Kidney capillary endothelial cell (primary cell): ENCODE results near the gene SH3PXD2B.
"Not testable (repeated sequence)": the region's sequence is repeated elsewhere in the genome, so short reads cannot be mapped to it uniquely, and the experiment has no call there.

Experiments used
- DNase-seq: peaks from one replicate; pipeline ENCODE4 v3.0.0-alpha.2; 2018; ENCODE audit warnings: low spot score

SH3PXD2B gene

DNA sequence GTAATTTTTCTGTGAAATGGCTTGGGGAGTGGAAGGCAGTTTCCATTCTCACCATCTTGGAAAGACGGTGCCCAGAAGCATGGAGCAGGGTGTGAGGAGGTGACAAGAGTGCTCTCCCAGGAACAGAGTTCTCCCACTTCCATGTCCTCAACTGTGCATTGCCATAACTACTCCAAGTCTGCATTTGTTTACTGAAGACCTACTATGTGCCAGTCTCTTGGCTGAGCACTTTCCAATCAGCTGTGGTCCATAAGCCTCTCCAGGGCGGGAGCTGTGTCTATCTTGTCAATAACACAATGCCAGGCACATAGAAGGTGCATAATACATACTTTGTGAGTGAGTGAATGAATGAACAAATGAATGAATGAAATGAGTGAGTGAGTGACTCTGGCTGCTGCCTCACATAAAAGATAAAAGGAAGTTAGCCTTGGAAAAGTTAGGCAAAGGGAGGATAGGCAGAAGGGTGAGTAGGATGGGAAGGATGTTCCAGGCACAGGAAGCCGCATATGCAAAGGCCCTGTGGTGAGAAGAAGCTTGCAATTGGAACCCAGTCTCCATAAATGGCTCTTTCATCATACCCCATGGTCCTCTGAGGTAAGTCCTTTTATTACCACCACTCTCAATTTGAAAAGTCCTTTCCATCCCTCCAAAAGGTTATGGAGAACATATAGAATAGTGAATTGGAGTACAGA lies 31.3 kb upstream of the SH3PXD2B start:
- DNase-seq, result no peak

DNA sequence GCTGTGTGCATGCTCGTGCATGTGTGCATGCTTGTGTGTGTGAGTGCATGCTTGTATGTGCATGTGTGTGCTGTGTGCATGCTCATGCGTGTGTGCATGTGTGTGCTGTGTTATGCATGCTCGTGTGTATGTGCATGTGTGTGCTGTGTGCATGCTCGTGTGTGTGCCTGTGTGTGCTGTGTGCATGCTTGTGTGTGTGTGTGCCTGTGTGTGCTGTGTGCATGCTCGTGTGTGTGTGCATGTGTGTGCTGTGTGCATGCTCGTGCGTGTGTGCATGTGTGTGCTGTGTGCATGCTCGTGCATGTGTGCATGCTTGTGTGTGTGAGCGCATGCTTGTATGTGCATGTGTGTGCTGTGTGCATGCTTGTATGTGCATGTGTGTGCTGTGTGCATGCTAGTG lies 30.3 kb upstream of the SH3PXD2B start:
- DNase-seq, result no peak

DNA sequence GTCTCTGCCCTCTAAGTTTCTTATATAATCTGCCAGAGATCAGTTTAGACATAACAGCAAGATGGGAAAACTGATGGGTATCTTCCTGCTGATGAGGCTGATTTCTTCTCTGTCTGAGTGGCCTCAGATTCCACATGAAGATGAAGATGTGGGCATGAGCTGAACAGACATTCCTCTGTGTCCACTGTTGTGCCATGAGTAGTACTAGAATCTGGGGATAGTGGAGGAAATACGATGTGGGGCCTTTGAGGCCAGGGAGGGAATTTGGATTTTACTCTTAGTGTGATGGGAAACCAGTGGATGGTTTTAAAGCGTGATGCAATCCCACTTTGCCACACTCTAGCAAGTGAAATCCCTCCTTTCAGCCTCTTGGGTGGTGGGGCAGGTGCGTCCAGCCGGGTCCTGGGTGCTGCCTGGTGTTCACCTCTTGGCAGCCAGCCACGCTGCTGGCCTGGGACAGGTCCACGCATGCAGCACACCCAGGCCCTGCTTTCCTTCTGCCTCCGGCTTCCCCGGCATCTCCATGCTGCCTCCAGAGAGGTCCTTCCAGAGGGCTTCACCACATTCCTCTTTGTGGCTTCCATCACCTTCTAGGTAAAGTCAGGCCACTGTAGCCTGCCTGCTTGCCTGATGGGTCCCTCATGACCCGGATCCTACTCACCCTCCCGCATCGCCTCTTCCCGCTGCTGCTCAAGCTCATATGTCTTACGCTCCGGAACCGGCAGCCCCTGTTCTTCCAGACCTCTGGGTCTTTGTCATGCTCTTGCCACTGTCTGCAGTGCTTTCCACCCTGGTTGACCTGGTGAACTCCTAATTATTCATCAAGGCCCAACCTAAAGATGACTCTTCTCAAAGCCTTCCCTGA lies 28.1 kb upstream of the SH3PXD2B start:
- DNase-seq, result no peak

DNA sequence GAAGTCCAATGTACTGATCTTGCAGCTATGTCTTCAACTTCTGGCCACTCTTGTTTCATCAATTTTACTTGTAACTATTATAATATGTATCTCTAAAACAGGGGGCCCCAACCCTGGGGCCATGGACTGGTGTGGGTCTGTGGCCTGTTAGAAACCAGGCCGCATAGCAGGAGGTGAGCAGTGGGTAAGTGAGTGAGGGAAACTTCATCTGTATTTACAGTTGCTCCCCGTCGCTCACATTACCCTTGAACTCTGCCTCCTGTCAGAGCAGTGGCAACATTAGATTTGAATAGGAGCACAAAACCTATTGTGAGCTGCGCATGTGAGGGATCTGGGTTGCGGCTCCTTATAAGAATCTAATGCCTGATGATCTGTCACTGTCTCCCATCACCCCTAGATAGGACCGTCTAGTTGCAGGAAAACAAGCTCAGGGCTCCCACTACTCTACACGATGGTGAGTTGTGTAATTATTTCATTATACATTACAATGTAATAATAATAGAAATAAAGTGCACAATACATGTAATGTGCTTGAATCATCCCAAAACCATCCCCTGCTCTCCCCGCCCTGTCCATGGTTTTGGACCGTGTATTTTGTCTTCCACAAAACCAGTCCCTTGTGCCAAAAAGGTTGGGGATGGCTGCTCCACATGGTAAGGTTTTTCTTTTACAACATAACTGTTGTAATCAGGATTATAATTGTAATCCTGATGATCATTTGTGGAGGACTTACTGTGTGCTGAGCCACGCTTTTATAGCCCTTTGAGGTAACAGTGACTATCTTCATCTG lies 26.9 kb upstream of the SH3PXD2B start:
- no peak for DNase-seq

DNA sequence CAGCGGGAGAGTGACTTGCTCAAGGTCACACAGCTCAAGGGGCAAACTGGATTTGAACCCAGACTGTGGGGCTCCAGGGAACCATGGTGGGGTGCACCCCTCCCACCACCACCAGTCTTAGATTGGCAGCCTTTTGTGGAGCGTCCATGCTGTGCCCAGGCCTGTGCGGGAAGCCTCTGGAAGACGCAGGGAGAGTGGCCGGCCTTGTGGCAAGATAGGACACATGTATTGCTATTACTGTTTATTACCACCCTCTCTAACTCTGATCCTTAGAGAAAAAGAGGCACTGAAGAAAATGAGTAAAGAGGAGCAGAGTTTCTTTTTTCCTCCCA lies 25.4 kb upstream of the SH3PXD2B start:
- DNase-seq, result no peak

DNA sequence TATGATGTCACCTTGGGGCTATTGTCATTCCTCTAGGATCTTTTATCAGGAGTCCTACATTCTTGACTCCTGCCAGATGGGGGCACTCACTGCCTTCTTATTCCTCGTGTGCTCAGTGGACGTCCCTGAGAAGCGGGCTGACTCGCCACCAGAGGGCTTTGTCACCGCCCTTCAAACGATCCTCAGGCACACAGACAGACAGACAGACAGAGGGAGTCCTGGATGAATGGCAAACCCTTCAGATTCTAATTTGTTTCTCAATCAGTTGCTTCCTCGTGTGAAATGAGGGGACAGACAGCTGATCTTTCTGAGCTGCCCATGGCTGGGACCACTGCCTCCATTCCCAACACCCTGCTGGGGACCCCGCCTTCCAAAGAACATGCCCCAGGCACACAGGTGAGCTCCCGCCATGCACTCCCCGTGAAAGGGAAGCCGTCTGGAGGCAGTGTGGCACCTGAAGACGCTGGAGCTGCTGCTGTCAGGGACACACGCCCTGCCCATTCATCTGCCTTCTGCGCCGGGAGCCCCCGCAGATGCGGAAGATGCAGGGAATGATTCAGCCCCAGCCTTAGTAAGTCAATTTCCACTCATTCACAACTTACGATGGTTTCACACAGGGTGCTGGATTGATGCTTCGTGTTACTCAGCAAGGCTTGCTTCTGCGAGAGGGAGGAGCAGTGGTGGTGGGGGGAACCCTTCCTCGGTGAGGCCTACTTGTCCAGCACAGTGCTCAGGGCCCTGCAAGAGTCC lies 24.9 kb upstream of the SH3PXD2B start:
- DNase-seq, result peak; percentile 83

DNA sequence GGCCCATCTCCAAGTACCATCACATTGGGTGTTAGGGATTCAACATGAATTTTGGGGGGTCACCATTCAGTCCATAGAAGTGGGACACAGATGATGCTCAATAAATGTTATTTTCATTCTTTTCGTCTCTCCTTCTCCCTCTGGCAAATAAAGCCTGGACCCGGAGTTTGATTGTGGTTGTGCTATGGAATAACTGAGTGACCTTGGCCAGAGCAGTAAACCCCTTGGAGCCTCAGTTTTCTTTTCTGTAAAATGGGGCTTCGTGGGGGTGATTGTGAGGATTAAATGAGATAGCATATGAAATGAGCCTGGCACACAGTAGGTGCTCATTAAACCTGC lies 24.3 kb upstream of the SH3PXD2B start:
- not testable (repeated sequence) for DNase-seq

DNA sequence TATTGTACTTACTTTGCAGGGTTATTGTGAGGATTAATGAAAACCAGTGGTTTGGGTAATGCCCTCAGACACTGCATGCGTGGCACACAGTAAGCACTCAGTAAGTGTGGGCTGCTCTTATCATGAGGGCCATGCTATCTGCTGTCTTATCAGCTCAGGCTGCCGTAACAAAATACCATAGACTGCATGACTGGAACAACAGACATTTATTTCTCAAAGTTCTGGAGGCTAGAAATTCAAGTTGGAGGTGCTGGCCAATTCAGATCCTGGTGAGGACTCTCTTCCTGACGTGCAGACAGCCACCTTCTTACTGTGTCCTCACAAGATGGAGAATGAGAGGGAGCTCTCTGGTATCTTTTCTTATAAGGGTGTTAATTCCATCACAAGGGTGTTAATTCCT lies 23.9 kb upstream of the SH3PXD2B start:
- DNase-seq, result no peak

DNA sequence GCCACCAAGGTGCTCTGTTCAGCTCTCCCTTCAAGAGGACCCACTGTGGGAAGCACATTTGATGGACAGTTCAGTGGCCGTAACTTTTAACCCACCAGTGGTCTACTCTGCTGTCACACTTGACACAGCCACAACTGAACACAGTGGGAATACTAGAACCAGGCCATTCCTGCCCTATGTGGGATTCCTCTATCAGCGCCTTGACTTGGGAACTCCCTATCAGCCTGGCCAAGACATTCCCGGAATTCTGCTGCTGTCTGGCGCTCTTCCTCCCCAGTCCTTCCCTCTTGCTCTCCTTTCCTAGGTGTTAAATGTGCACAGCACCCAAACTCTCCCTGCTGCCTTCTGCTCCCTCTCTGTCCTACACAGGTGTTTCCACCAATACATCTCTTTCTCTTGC lies 23.1 kb upstream of the SH3PXD2B start:
- DNase-seq, result no peak

DNA sequence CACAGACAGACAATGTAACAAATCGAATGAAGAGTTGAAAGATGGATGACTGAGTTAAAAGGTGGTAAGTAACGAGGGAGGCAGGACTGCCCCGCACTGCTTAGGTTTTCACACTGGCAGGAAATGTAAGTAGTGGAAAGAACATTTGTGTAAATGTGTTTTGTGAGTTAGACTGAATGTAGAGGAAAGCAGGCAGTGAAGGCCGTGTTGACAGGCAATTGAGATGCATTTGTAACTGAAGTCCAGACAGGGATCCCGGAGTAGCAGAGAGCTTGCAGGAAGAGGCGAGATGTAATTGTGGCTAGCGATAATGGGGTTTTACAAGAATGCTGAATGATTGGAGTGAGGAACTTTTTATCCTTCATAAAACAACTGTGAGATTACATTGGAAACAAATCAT lies 20.0 kb upstream of the SH3PXD2B start:
- no peak for DNase-seq

DNA sequence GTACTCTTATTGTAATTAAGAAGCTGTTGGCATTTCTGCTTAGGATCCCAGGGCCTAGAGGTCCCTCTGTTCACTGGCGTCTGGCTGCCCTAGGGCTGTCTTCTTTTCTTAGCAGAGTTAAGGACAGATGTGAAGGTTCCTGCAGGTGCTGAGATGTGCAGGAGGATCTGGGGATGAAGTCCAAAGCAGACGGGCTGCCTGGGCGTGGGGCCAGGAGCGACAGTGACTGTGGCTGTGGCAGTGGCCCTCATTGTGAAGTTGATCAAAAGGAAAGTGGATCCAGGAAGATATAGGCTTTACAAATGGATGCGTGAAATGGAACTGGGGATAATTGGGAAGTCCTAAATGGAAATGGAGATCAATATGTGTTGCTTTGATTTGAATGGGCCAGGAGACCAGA lies 19.1 kb upstream of the SH3PXD2B start:
- no peak for DNase-seq

DNA sequence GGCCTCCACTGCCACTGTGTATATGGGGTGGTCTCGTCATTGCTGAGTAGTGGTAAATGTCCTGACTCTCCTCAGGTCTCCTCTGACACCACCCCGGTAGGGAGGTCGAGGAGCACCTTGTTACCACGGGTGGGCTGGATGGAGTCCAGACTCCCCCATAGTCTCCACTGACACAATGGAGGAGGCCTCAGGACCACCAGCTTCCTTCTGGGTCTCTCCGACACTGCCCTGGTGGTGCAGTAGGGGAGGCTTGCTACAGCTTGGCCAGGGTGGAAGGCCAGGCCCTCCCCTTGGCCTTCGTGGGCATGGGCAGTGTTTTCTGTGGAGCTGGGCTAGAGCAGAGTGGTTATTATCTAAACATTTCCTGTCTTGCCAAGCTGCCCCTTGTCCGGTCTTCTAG lies 15.4 kb upstream of the SH3PXD2B start:
- no peak for DNase-seq

DNA sequence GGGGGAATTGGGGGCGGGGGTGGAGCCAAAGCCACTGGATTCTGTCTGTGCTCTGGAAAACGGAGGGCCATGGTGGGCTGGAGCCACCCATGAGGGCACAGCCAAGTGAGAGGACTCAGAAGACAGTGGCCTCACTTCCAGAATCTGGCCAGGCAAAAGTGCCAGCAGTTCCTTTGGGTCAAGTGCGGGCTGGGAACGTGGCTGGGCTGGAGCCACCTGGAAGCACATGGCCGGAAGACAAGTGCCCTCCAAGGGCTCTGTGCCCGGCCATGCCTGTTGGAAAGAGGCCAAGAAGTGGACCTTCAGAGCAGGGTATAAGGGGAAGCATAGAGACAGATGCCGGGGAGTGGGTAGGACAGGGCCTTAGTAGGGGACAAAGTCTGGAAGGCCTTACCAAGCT lies 11.7 kb upstream of the SH3PXD2B start:
- DNase-seq, result no peak

DNA sequence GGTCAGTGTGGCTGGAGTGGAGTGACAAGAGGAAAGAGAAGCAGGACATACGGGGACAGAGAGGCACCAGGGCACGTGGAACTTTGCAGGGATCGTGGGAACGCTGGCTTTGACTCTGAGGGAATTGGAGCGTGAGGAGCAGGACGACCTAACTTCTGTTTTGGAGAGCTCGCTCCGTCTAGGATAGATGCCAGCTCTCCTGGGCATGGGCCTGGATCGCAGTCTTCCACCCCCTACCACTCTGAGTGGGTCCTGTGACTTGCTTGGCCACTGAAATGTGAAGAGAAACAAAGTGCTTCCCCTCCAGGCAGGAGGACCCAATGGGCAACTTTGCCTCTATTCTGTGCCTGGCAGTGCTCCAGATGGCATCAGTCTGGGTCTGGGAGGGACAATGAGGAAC lies 8.7 kb upstream of the SH3PXD2B start:
- no peak for DNase-seq

DNA sequence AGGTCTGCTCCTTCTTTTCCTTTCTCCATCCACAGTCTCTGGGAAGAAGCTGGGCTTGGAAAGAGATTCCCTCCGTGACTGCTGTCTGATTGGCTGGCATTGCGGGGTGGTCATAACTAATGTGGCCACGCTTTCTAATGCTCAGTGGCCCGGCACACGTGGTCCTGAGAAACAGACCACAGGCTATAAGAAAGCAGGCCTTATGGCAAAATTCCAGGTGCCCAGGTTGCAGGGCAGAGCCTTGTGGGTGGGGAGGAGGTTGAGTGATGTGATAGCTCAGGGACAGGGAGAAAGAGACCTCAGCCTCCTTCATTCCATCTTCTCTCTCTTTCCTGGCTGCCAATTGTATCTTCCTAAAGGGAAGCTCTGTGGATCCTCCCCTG lies 5.4 kb upstream of the SH3PXD2B start:
- DNase-seq, result no peak

DNA sequence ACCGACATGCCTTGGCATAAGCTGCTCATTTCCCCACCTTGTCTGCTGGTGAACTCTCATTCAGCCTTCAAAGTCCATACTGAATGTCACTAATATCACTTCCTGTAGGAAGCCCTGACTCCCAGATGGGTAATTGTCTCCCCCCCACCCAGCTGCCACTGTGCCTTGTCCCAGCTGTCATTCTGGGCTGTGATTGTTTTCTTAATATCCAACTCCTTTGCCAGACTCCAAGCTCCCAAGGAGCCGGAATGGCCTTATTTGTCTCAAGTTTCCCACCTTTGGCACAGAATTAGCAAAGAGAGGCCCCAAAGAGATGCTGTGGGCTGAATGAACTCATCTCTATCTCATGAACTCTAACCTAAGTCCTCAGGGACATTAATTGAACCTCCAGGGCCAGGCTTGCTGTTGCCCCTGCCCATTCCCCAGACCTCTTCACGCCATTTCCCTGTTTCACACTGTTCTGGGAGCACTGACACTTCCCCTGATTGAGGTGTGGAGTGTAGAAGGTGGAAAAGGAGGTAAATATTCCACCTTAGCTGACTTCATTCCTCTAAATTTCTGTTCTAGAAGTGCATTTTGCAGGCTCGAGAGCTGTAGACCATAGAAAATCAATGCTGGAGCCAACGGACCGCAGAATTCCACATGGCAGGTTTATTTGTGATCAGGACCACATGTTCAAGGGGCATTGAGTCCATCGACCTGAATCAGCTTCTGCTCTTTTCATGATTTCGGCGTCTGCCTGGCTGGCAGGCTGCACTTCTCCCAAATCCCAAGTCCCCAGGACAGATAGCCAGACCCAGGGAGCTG lies 4.9 kb upstream of the SH3PXD2B start:
- peak; percentile 32 for DNase-seq

DNA sequence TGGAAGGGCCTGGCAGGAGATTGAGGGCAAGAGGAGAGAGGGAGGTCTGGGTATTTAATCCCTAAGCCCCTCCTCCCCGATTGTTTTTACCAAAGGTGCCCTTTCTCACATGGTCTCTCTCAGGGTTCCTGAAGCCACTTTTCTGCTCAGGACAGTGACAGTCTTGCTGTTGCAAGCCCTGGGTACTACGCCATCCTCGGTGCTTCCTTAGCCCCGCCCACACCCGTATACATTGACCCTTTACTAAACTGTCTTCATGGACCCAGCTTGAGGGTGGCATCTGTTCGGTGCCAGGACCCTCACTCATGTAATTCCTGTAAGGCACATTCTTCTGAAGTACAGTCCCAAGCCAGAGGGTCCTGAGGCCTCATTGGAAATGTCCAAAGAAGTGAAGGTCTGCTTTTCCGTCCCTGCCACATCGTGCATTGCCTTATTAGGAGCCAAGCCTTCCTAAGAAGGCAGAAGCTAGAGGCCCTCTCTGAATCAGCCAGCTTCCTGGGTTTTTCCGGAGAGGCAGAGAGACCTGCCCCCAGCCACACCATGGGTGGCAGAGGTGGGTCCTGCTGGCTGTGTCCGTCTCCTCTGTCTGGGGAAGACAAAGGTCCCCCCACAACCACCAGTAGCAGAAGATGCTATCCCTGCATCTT lies 1.9 kb upstream of the SH3PXD2B start:
- no peak for DNase-seq

DNA sequence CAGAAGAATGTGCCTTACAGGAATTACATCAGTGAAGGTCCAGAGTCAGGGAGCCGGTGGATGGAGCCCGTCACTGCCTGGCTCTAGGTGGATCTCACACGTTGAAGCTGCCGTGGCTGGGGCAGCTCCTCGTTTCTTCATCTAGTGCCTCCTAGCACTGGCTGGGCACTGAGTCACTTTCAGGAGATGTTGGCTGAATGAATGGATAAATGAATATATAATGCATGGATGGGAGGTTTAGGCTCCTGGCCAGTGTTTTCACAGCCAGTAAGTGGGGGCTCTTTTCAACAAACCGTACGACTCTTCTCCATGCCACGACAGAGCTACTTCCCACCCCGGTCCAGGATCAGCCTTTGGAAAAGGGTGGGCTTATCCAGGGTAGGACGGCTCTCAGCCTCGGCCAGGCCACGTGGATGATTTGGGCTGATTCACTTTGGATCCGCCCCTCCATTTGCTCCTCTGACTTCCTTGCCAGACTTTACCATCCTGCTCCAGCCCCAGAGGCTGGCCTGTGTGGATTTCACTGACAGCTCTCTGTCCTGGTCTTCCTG lies 1.3 kb upstream of the SH3PXD2B start:
- DNase-seq, result peak; percentile 60

DNA sequence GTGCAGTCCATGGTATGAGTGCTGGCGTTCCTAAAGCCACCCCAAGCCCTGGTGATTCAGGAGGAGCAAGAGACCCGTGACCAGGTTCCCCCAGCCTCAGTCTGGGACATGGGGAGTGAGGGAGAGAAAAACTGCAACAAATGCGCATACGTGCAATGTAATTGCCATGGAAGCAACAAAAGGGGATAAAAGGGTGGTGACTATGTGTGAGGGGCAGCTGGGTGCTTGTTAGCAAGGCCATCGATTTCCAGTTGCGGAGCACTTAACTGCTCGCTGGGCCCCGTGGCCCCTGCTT lies 709 bp upstream of the SH3PXD2B start:
- DNase-seq, result no peak

DNA sequence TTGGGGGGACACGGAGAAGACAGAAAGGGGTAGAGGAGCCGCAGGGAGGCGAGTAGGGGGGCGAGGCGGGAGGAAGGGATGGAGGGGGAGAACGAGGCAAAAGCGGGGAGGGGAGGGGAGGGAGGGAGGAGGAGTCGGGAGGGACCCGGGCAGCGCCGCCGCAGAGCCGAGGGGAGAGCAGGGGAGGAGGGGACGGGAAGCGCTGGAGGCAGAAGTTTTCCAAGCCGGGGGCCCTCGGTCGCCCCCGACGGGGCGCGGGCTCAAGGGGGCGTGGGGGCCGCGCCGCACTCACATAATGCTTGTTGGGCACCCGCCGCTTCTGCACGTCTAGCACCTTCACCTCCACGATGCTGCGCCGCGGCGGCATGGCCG lies 353 bp downstream of the SH3PXD2B start:
- peak; percentile 16 for DNase-seq
